GM15510 (cell line): Measurements from ENCODE around the gene CALHM3.

Source experiments
- POLR2A ChIP-seq: IDR thresholded peaks from 3 replicates; pipeline ENCODE4 v1.6.1; 2011; ENCODE audit warnings: borderline replicate concordance; ENCODE audit not compliant: insufficient read length; ENCODE audit errors: extremely low read depth

CALHM3 gene

DNA sequence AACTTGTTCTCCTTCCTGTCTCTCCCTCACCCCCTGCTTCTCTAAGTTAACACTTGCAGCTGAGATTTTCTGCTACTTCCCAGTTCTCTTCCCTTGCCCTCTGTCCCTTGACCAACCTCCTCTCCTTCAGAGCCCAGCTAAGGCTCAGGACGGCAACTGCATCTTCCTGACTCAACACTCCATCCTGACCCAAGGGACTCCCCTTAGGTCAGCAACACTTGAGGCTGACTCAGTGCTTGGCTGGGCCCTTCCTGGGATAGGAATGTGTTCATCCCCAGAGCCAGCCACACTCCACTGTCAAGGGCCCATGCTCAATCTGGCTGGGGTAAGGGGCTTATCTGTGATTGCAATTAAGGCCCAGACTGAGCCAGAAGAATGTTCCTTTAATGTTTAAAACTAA is 30.3 kb downstream of the CALHM3 start:
- TF ChIP-seq POLR2A = no peak

DNA sequence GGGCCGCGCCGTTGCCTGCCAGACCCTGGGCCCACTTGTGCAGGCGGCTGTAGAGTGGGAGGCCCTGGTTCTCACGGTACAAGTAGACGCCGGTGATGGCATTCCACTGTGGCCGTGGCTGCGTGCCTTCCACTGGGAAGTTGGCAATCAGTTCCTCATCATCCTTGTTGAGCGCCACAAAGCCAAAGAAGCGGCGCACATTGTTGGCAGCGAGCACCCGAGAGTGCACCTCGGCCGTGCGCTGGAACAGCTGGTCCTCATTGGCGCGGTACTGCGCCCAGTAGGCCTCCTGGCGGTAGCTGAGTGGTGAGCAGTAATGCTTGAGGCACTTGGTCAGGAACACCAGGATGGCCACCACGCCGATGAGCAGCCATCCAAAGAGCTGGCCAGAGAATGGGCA is 31.9 kb downstream of the CALHM3 start:
- no peak for TF ChIP-seq POLR2A

DNA sequence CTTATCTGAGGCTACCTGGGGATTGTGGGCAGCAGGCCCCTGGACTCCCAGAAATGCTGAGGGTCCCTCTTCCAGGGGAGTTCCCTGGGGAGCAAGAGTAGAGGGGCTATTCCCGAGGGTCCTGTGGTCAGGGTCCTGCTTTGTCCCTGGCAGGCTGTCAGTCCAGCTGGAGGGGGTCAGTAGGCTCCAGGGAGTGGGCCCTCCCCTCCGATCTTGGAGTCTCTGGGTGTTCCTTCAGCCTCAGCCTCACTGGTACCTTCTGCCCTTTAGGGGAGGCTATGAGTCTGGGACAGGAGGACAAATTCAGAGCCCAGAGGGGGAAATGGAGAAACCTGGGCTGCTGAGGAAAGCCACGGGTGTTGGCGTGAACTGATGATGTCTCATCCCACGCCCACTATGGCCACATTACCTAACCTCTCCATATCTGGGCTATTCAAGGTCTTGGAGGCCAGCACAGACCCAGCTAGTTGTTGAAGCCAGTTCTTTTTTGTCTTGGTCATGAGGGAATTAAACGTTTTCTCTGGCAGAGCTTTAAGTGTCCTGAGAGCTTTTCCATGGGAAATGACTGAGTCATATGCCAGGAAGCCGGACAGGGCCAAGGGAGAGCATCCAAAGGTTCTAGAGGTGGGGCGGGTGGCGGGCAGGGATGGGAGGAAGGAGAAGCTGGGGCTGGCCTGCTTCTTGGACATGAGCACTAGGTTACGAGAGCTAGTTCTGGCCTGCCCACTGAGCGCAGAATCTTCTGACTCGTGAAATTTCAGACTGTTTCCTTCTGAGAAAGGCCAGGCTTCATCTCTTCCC is 33.1 kb downstream of the CALHM3 start:
- no peak for TF ChIP-seq POLR2A

DNA sequence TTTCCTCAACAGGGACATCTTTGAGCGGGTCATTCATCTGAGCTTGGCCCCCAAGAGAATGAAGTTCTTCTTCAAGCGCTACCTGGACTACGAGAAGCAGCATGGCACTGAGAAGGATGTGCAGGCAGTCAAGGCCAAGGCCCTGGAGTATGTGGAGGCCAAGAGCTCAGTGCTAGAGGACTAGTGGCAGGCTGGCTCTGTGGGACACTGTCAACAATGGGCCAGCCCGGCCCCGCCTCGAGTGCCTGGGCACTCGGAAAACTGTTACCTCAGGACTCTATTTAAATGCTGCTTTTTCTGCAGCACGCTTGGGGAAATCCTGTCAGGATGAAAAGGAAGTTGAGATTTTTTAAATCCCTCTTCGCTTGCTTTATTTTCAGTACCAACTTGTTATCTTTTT is 33.7 kb downstream of the CALHM3 start:
- TF ChIP-seq POLR2A = no peak

DNA sequence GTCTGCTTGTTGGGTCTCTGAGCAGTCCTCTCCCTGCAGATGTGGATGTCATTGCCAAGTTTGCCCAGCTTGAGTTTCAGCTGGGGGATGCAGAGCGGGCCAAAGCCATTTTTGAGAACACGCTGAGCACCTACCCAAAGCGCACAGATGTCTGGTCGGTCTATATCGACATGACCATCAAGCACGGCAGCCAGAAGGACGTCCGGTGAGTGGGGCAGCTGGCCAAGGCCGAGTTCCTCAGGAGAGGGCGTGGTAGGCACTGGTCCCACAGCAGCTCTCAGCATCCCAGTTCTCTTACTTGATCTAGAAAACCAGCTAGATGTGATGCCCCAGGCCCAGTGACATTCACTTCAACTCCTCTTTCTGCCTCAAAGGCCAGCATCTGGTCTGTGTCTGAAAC is 34.6 kb downstream of the CALHM3 start:
- TF ChIP-seq POLR2A = no peak

DNA sequence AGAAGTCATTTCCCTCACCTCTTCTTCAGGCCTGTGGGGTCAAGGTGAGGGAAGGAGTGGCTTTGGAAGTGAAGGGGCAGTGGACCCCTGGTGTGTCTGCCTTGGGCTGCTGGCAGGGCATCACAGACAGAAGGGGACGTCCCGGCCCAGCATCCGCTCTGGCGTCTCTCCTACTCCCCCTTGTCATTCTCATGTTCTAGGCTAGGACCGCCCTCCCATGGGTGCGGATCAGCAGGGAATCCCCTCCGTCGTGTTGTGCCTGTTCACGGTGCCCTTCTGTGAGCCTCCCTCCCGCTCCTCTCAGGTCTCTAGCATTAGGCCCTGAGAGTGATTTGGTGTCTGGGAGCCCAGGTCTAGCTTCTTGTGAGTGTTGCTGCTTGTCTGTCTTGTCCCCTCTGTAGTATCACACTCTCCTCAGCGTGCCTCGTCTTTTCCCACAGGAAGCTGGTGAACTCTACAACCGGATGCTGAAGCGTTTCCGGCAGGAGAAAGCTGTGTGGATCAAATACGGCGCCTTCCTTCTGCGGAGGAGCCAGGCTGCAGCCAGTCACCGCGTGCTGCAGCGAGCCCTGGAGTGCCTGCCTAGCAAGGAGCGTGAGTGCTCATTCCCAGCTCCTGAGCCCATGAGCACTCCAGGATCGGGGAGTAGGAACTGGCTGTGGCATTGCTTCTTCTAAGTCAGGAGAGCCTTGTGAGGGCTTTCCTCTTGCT is 35.4 kb downstream of the CALHM3 start:
- no peak for TF ChIP-seq POLR2A

DNA sequence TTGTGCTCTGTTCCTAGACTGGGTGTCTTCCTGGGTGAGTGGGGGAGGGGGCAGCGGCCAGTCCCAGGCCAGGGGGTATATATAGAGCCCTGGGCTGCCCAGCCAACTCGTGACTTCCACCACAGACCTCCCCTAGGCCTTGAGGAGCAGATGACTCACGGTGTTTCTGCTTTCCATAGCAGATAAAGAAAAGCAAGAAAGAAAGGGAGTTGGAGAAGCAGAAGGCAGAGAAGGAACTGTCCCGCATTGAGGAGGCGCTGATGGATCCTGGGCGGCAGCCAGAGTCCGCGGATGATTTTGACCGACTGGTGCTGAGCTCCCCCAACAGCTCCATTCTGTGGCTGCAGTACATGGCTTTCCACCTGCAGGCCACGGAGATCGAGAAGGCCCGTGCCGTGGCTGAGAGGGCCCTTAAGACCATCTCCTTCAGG is 37.0 kb downstream of the CALHM3 start:
- no peak for TF ChIP-seq POLR2A

DNA sequence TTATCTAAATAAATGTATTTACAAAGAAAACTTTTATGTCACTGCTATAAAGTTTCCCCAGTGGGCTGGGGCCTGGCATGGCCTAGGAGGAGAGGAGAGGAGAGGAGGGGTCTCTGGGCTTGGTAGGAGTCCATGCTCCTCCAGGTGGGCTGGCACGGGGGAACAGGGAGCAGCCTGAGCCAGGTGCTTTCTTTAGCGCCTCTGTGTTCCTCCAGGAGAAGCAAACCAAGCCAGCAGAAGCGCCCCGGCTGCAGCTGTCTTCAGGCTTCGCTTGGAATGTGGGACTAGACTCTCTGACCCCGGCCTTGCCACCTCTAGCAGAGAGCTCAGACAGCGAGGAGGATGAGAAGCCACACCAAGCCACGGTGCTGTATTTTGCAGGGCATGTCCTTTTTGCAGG is 37.4 kb downstream of the CALHM3 start:
- no peak for TF ChIP-seq POLR2A

DNA sequence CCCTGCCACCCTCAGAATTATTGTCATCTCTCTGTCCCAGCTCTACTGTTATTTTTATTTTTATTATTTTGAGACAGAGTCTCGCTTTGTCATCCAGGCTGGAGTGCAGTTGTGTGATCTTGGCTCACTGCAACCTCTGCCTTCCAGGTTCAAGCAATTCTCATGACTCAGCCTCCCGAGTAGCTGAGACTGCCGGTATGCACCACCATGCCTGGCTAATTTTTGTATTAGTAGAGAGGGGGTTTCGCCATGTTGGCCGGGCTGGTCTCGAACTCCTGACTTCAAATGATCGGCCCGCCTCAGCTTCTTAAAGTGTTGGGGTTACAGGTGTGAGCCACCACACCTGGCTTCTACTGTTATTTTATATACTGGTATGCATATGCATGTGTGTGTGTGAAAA is 37.8 kb downstream of the CALHM3 start:
- TF ChIP-seq POLR2A = no peak

DNA sequence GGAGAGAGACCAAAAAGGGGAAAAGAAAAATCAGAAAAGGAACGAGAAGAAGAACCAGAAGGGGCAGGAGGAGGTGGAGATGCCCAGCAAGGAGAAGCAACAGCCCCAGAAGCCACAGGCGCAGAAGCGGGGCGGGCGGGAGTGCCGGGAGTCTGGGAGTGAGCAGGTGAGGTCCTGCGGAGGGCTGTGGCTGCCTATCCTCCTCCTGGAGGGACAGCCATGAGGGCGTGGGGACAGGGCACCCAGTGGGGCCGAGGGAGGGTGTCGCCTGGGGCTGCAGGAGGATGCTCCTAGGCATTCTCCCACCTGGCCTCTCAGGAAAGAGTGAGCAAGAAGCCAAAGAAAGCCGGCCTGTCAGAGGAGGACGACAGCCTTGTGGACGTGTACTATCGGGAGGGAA is 38.6 kb downstream of the CALHM3 start:
- TF ChIP-seq POLR2A = no peak

DNA sequence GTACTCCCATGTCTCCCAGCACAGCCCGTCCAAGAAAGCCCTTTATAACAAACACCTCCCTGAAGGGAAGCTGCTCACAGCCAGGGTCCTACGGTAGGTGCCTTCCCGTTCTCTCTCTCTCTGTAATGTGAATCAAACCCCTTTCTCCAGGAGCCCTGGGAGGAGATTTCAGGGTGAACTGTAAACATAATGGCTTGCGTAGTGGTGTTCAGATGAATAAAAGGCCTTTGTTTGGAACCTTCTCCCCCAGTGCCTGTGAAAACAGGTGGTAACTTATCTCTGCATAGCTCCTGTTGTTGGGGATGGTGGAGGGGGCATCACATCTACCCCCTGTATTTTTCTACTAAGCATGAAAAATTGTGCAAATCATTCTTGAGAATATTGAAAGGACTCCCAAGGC is 39.3 kb downstream of the CALHM3 start:
- no peak for TF ChIP-seq POLR2A

DNA sequence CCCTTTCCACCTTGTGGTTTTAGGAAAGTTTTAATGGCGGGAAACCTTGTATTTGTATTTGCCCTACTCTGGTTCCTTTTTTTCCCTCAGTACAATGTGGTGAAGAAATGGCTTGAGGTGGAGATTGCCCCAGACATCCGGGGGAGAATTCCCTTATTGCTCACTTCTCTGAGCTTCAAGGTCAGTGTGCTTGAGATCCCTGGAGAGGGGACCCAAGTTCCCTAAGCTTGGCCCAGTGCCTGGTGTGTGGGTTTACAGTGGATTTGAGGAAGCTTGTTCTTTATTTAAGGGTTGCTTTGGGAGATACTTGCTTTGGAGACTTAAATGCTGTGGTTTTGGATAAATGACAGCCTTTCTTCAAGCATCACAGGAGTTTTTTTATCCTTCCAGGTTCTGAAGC is 45.2 kb downstream of the CALHM3 start:
- TF ChIP-seq POLR2A = no peak

DNA sequence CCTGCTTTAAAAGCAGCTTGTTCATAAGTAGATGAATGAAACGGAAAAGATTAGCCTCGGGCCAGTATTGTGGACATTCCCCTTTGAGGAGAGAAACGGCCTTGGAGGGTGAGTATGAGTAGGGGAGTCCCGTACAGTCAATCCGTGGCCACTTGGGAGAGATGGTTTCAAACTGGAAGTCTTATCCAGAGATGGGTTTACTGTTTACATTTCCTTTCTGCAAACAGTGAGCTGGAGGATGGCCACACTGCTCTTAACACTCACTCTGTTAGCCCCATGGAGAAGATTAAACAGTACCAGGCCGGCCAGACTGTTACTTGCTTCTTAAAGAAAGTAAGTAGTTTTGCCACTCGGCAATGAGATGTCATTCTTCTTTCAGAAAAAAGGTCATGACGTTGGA is 47.1 kb downstream of the CALHM3 start:
- TF ChIP-seq POLR2A = no peak

DNA sequence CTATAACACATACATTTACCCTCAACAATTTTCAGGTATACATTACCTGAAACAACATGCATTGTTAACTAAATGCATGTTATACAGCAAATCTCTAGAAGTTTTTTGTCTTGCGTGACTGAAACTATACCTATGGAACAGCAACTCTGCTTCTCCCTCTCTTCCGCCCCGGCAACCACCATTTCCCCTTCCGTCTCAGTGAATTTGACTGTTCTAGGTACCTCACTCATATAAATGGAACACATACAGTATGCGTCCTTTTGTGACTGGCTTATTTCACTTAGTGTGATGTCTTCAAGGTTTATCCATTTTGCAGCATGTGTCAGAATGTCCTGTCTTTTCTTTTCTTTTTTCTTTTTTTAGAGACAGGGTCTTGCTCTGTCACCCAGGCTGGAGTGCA is 49.4 kb downstream of the CALHM3 start:
- no peak for TF ChIP-seq POLR2A

DNA sequence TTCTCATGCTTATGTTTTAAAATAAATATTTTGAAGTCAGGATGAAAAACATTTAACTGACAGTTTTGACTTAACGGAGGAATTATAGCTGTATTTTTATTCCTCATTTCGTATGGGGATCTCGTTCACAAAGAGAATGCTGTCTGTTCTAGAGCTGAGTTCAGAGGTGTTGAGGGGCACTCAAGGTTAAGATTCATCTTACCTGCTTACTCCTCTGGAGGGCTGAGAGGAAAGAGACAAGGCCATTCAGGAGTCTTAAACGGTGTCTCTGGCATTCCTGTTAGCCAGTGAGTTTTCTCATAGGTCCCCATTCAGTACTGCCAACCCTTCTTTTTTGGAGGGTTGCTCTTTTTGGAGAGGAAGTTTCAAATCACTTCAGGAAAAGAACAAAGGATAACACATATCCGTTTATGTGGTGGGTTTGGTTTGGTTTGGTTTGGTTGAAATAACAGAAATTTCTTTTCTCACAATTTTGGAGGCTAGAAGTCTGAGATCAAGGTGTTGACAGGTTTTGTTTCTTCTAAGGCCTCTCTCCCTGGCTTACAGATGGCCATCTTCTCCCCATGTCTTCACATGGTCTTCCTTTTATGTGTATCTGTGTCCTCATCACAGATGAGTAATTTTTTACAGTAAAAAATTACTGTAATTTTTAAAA is 49.9 kb downstream of the CALHM3 start:
- no peak for TF ChIP-seq POLR2A

DNA sequence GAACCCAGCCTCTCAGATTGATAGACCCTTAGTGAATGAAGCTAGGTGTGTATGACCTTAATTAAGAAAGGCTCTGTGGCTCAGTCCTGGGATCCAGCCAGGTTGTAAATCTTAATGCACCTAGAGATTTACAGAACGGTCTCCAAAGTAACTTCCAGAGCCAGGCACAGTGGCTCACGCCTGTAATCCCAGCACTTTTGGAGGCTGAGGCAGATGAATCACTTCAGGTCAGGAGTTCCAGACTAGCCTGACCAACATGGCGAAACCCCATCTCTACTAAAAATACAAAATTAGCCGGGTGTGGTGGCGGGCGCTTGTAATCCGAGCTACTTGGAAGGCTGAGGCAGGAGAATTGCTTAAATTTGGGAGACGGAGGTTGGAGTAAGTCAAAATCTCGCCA is 51.2 kb downstream of the CALHM3 start:
- TF ChIP-seq POLR2A = no peak
